HepG2 (cell line): ENCODE measurements around the gene MDM4. TPM values are rescaled to one million over a fixed set of nuclear protein-coding genes. Genes with fewer than 3 reads are reported as not detected.

Source experiments
- ARID4A ChIP-seq: sonication (generic); formaldehyde crosslinking; IDR thresholded peaks from 2 replicates; pipeline ENCODE4 v1.5.0; 2020; ENCODE audit warnings: mild to moderate bottlenecking, missing genetic modification reagents, borderline replicate concordance
- DPF2 ChIP-seq: sonication (generic); formaldehyde crosslinking; IDR thresholded peaks from 2 replicates; pipeline ENCODE4 v1.4.0; 2020; ENCODE audit warnings: mild to moderate bottlenecking, low read depth, missing genetic modification reagents, borderline replicate concordance
- KLF15 ChIP-seq: sonication (generic); formaldehyde crosslinking; IDR thresholded peaks from 2 replicates; pipeline ENCODE4 v1.8.1; 2023; ENCODE audit warnings: borderline replicate concordance, mild to moderate bottlenecking, inconsistent platforms, missing genetic modification reagents, mixed read lengths
- NONO ChIP-seq, 2 experiments: fragments of 450-650 bp in 1 of 2; sonication (generic) in 1 of 2; formaldehyde crosslinking in 1 of 2; IDR thresholded peaks in 1 of 2; conservative IDR thresholded peaks in 1 of 2; 2 replicates each; pipeline versions ENCODE4 v1.6.1 to v1.8.0; 2017 to 2022; ENCODE audit warnings: mild to moderate bottlenecking in 1 of 2, missing genetic modification reagents in 1 of 2, moderate library complexity in 1 of 2
- REL ChIP-seq: sonication (generic); formaldehyde crosslinking; conservative IDR thresholded peaks from 2 replicates; pipeline ENCODE4 v1.8.0; 2022; ENCODE audit warnings: mild to moderate bottlenecking, missing genetic modification reagents, moderate library complexity
- SKI ChIP-seq: fragments of 450-650 bp; IDR thresholded peaks from one replicate; pipeline ENCODE4 v1.6.1; 2018; ENCODE audit warnings: mild to moderate bottlenecking; ENCODE audit not compliant: partially characterized antibody
- SOX13 ChIP-seq, 3 experiments: fragments of 450-650 bp in 1 of 3; sonication (generic) in 1 of 3; formaldehyde crosslinking in 1 of 3; IDR thresholded peaks in 2 of 3; conservative IDR thresholded peaks in 1 of 3; 2 replicates each; pipeline versions ENCODE4 v1.5.0 to v1.6.1; 2016 to 2020; ENCODE audit warnings: antibody characterized with exemption in 1 of 3, mild to moderate bottlenecking in 1 of 3, missing compliant biosample characterization in 1 of 3, missing genetic modification reagents in 1 of 3, moderate library complexity in 1 of 3
- ZNF407 ChIP-seq: sonication (generic); formaldehyde crosslinking; IDR thresholded peaks from one replicate; pipeline ENCODE4 v1.5.1; 2020; ENCODE audit warnings: mild to moderate bottlenecking, missing genetic modification reagents; ENCODE audit errors: not compliant biosample characterization
- ZNF572 ChIP-seq: sonication (generic); formaldehyde crosslinking; IDR thresholded peaks from 2 replicates; pipeline ENCODE4 v1.5.1; 2020; ENCODE audit warnings: mild to moderate bottlenecking, missing genetic modification reagents
- polyA plus RNA-seq, 8 experiments: library from polyadenylated mRNA; depleted of rRNA in 3 of 8; stranded (reverse) in 7 of 8; unstranded in 1 of 8; fragments of >200 nt; fragmentation: Illumina TruSeq in 4 of 8; extraction: Trizol in 4 of 8; gene quantifications; 2 replicates each; pipeline versions ENCODE4 v1.2.1 to v1.2.3, GENCODE V29; 2011 to 2016; ENCODE audit warnings: low read depth in 4 of 8, missing spikeins in 1 of 8, mixed read lengths in 1 of 8; ENCODE audit not compliant: insufficient read depth in 1 of 8
- total RNA-seq, 5 experiments: library from RNA; depleted of rRNA; stranded (reverse); fragments of >200 nt; fragmentation: Illumina TruSeq; extraction: Trizol; gene quantifications; 2 replicates each; pipeline ENCODE4 v1.2.3, GENCODE V29; 2016; ENCODE audit warnings: low read depth in 1 of 5

Gene MDM4
- total and polyA plus RNA-seq, 2 of the 13 experiments (the other 11 are each of a cell fraction or from before 2014, with no cell fraction given) = 14.9 to 19.0 TPM

- no peak for TF ChIP-seq ZNF407 (CRISPR knock-in tag)
- no peak for TF ChIP-seq NONO (IDR thresholded peaks at IDR 0.05)
- TF ChIP-seq NONO (CRISPR knock-in tag; conservative IDR thresholded peaks at IDR 0.05) = no peak
- no peak for TF ChIP-seq ZNF572 (CRISPR knock-in tag)
- 0 out of 2 replicates have a peak, but pooled peaks have one; percentile 19 for TF ChIP-seq ARID4A
- TF ChIP-seq KLF15 (CRISPR knock-in tag) = no peak
- TF ChIP-seq SOX13 (IDR thresholded peaks at IDR 0.05) = no peak
- no peak; a peak in 1 of 4 replicates for TF ChIP-seq SOX13 (CRISPR knock-in tag; conservative IDR thresholded peaks at IDR 0.05 in 1 of 2, IDR thresholded peaks at IDR 0.05 in 1 of 2)
- no peak for TF ChIP-seq REL (CRISPR knock-in tag)
- no peak for TF ChIP-seq SKI
- no peak for TF ChIP-seq DPF2 (CRISPR knock-in tag)
Measured at GRCh38 chr1:204507317-204508105, 8.7 kb upstream of the MDM4 start (continued).
